Keratinocyte (primary cell): ENCODE data around the gene DDX47. TPM values are rescaled to one million over a fixed set of nuclear protein-coding genes. Genes with fewer than 3 reads are reported as not detected.
"Not testable (repeated sequence)": the region's sequence is repeated elsewhere in the genome, so short reads cannot be mapped to it uniquely, and the experiment has no call there.

Experiments used
- DNase-seq: peaks from one replicate; pipeline ENCODE4 v3.0.0-alpha.2; 2011; ENCODE audit warnings: low read depth, missing footprints, low spot score
- FAIRE-seq: peaks from 2 replicates; lab custom pipeline; 2011; peaks lifted over from hg19 to GRCh38; lab: Jason Lieb, UNC
- H2AFZ ChIP-seq: 2 replicates; pipeline ENCODE4 v1.6.0; 2012; ENCODE audit warnings: low read length, control low read depth, inconsistent platforms; ENCODE audit not compliant: control insufficient read depth
- H3K27ac ChIP-seq: 2 replicates; pipeline ENCODE4 v1.5.1; 2011; ENCODE audit warnings: low read length; ENCODE audit not compliant: control insufficient read depth, insufficient read depth
- H3K27me3 ChIP-seq: 3 replicates; pipeline ENCODE4 v1.6.0; 2011; ENCODE audit warnings: low read length; ENCODE audit not compliant: control insufficient read depth, insufficient read depth; ENCODE audit errors: extremely low read depth
- H3K36me3 ChIP-seq, 2 experiments: 2 replicates in 1 of 2; 3 replicates in 1 of 2; pipeline ENCODE4 v1.5.1; 2011; ENCODE audit warnings: low read length in 2 of 2, mild to moderate bottlenecking in 1 of 2; ENCODE audit not compliant: control insufficient read depth in 2 of 2, insufficient read depth in 2 of 2; ENCODE audit errors: extremely low read depth in 1 of 2
- H3K4me1 ChIP-seq: 3 replicates; pipeline ENCODE4 v1.5.1; 2011; ENCODE audit warnings: low read length; ENCODE audit not compliant: control insufficient read depth, insufficient read depth; ENCODE audit errors: extremely low read depth
- H3K4me2 ChIP-seq: 3 replicates; pipeline ENCODE4 v1.6.0; 2011; ENCODE audit warnings: low read depth, low read length; ENCODE audit not compliant: control insufficient read depth, insufficient read depth; ENCODE audit errors: extremely low read depth
- H3K4me3 ChIP-seq, 3 experiments: fragments of 200-600 bp in 1 of 3; sonication (generic) in 1 of 3; 2 replicates in 2 of 3; 3 replicates in 1 of 3; pipeline ENCODE4 v1.5.1; 2011 to 2016; ENCODE audit warnings: low read length in 3 of 3, mild to moderate bottlenecking in 3 of 3, control low read depth in 2 of 3, inconsistent platforms in 1 of 3, low read depth in 1 of 3, mixed read lengths in 1 of 3, mixed run types in 1 of 3, moderate library complexity in 1 of 3; ENCODE audit not compliant: control insufficient read depth in 2 of 3, insufficient read depth in 2 of 3; ENCODE audit errors: extremely low read depth in 1 of 3
- H3K79me2 ChIP-seq: 2 replicates; pipeline ENCODE4 v1.6.0; 2012; ENCODE audit warnings: low read length; ENCODE audit not compliant: control insufficient read depth, insufficient read depth
- H3K9ac ChIP-seq: 3 replicates; pipeline ENCODE4 v1.6.0; 2011; ENCODE audit warnings: low read length; ENCODE audit not compliant: control insufficient read depth, insufficient read depth; ENCODE audit errors: extremely low read depth
- H3K9me1 ChIP-seq: 3 replicates; pipeline ENCODE4 v1.6.0; 2011; ENCODE audit warnings: low read length; ENCODE audit not compliant: control insufficient read depth, insufficient read depth; ENCODE audit errors: extremely low read depth
- H3K9me3 ChIP-seq: 2 replicates; pipeline ENCODE4 v1.5.1; 2012; ENCODE audit warnings: low read depth, low read length; ENCODE audit not compliant: control insufficient read depth
- H4K20me1 ChIP-seq: 3 replicates; pipeline ENCODE4 v1.6.0; 2011; ENCODE audit warnings: low read length; ENCODE audit not compliant: control insufficient read depth, insufficient read depth; ENCODE audit errors: extremely low read depth
- EZH2 ChIP-seq: IDR thresholded peaks from one replicate; pipeline ENCODE4 v1.6.1; 2012; ENCODE audit warnings: inconsistent platforms, mild to moderate bottlenecking, low read length, moderate library complexity
- dilution Hi-C: fragments of 300-500 bp; cut with MboI; formaldehyde crosslinking; loops from one replicate; pipeline ENCODE4 v1.7.0; 2020; ENCODE audit warnings: low sequenced_read_pairs; ENCODE audit not compliant: extremely low pct_ligation_motif_present
- polyA plus RNA-seq, 5 experiments: library from polyadenylated mRNA; depleted of rRNA in 3 of 5; stranded (reverse) in 3 of 5; stranded (forward) in 1 of 5; unstranded in 1 of 5; fragments of >200 nt; gene quantifications; 1 replicate in 1 of 5; 2 replicates in 3 of 5; 3 replicates in 1 of 5; pipeline versions ENCODE4 v1.2.1 to v1.2.3, GENCODE V29; 2011 to 2012; ENCODE audit warnings: missing spikeins in 2 of 5, low read depth in 1 of 5, low replicate concordance in 1 of 5
- TF ChIP-seq, protein P1 (sequence below), 3 experiments: IDR thresholded peaks in 1 of 3; conservative IDR thresholded peaks in 1 of 3; optimal IDR thresholded peaks in 1 of 3; 2 replicates in 2 of 3; 3 replicates in 1 of 3; pipeline versions ENCODE3 to v1.5.1; 2011; ENCODE audit warnings: low read length in 3 of 3, mild to moderate bottlenecking in 3 of 3, moderate library complexity in 2 of 3, control low read depth in 1 of 3, inconsistent platforms in 1 of 3; ENCODE audit not compliant: insufficient read depth in 2 of 3; ENCODE audit errors: extremely low read depth in 1 of 3

The DDX47 gene
- polyA plus RNA-seq, 1 donor (not counting 4 experiments of a cell fraction or from before 2014, with no cell fraction given): 90.2 TPM

GRCh38 chr12:12837813-12838153, 24.6 kb downstream of the DDX47 start:
- Histone ChIP-seq H3K9ac (peak overlapping the region; percentile 64), H4K20me1 (no peaks in the 10 kb centered on the region), H3K4me1 (peaks cover 54% of the 10 kb centered on the region), H3K9me1 (no peaks in the 10 kb centered on the region), H2AFZ (no peak overlapping the region), H3K27ac (peak overlapping the region; percentile 98), H3K27me3 (no peaks in the 10 kb centered on the region), H3K9me3 (no peaks in the 10 kb centered on the region), H3K79me2 (no peaks in the 10 kb centered on the region), H3K4me2 (peak overlapping the region; percentile 44), H3K36me3 (peaks cover 10 to 11% of the 10 kb centered on the region in 2 experiments), H3K4me3 (no peak overlapping the region)
- TF ChIP-seq EZH2: no peak
- TF ChIP-seq, protein P1, sequence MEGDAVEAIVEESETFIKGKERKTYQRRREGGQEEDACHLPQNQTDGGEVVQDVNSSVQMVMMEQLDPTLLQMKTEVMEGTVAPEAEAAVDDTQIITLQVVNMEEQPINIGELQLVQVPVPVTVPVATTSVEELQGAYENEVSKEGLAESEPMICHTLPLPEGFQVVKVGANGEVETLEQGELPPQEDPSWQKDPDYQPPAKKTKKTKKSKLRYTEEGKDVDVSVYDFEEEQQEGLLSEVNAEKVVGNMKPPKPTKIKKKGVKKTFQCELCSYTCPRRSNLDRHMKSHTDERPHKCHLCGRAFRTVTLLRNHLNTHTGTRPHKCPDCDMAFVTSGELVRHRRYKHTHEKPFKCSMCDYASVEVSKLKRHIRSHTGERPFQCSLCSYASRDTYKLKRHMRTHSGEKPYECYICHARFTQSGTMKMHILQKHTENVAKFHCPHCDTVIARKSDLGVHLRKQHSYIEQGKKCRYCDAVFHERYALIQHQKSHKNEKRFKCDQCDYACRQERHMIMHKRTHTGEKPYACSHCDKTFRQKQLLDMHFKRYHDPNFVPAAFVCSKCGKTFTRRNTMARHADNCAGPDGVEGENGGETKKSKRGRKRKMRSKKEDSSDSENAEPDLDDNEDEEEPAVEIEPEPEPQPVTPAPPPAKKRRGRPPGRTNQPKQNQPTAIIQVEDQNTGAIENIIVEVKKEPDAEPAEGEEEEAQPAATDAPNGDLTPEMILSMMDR (optimal IDR thresholded peaks at IDR 0.05 in 1 of 3, IDR thresholded peaks at IDR 0.05 in 1 of 3, conservative IDR thresholded peaks at IDR 0.05 in 1 of 3; ENCODE audit: extremely low read depth in 1 of 3, insufficient read depth in 2 of 3, low read length in 3 of 3): no peak
- DNase-seq (no peak), FAIRE-seq (no peak)
- dilution Hi-C loops: no loop called here

DNA sequence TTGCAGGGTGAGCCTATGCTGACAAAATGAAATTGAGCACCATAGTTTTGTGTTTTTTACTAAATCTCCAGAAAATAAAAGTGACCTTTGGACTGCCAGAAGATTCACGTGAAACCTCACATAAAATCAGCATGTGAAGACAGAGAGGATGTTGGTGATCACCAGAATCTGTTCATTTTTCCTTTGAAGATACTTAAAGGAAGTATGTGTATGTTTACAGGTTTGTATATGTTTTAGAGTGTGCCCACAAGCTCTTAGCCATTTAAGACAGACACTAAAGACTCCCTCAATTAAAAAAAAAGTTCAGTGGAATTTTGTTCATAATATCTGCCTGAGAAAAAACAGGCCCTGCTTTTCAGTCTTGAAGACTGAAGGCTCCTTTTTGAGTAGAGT, 25.9 kb downstream of the DDX47 start:
- Histone ChIP-seq H3K27me3 (no peaks in the 10 kb centered on the region), H3K9ac (no peak overlapping the region), H3K9me1 (no peaks in the 10 kb centered on the region), H2AFZ (no peak overlapping the region), H3K27ac (peak overlapping the region; percentile 73), H3K4me1 (peaks cover 54% of the 10 kb centered on the region), H3K4me3 (no peak overlapping the region), H4K20me1 (no peaks in the 10 kb centered on the region), H3K4me2 (no peak overlapping the region), H3K9me3 (no peaks in the 10 kb centered on the region), H3K79me2 (no peaks in the 10 kb centered on the region), H3K36me3 (peaks cover 4 to 5% of the 10 kb centered on the region in 2 experiments)
- dilution Hi-C loops: no loop called here
- DNase-seq (no peak), FAIRE-seq (no peak)
- TF ChIP-seq, protein P1 (optimal IDR thresholded peaks at IDR 0.05 in 1 of 3, IDR thresholded peaks at IDR 0.05 in 1 of 3, conservative IDR thresholded peaks at IDR 0.05 in 1 of 3; ENCODE audit: extremely low read depth in 1 of 3, insufficient read depth in 2 of 3, low read length in 3 of 3): no peak
- no peak for TF ChIP-seq EZH2

- H3K9ac ChIP-seq: peak overlapping the region; percentile 43
- H3K4me2 ChIP-seq: peak overlapping the region; percentile 26
- H3K36me3 ChIP-seq, H3K9me3 ChIP-seq, DNase-seq, H4K20me1 ChIP-seq, H3K79me2 ChIP-seq, H3K9me1 ChIP-seq, H3K4me3 ChIP-seq, FAIRE-seq, H2AFZ ChIP-seq, H3K27me3 ChIP-seq, dilution Hi-C loops: not testable (repeated sequence)
- H3K27ac ChIP-seq: peak overlapping the region; percentile 73
- peaks cover 54% of the 10 kb centered on the region for H3K4me1 ChIP-seq
Measured at GRCh38 chr12:12839439-12839838, 26.3 kb downstream of the DDX47 start.
